GM12878 (cell line): ENCODE data around the gene MESD. TPM values are rescaled to one million over a fixed set of nuclear protein-coding genes. Genes with fewer than 3 reads are reported as not detected.

Experiments
- ATAC-seq: fragments of 200-7000 bp; cut with Tn5 transposase; 3 replicates; pipeline ENCODE4 v1.9.1; 2020; ENCODE audit warnings: mild to moderate bottlenecking, moderate library complexity
- BruUV-seq: library from RNA; stranded (reverse); fragments of 400-500 nt; replicated peaks from 2 replicates; lab custom pipeline; 2021; lab: Mats Ljungman, UMichigan
- CTCF ChIA-PET: fragments of 300-600 bp; sonication (Branson Sonifier 250); formaldehyde crosslinking; extraction: SDS; loops from one replicate; lab custom pipeline; 2021; ENCODE audit warnings: inconsistent platforms; lab: Yijun Ruan, JAX
- POLR2A ChIA-PET: fragments of 350-600 bp; formaldehyde crosslinking; extraction: SDS; loops from one replicate; lab custom pipeline; 2021; ENCODE audit warnings: inconsistent platforms; lab: Charles Lee
- RAD21 ChIA-PET: fragments of 300-600 bp; sonication (Branson Sonifier 250); formaldehyde crosslinking; loops from one replicate; lab custom pipeline; 2023; ENCODE audit warnings: antibody characterized with exemption; ENCODE audit not compliant: unreplicated experiment; lab: Charles Lee
- SMC1A ChIA-PET: fragments of 300-600 bp; sonication (Branson Sonifier 250); formaldehyde crosslinking; loops from one replicate; lab custom pipeline; 2023; ENCODE audit not compliant: unreplicated experiment, uncharacterized antibody; lab: Charles Lee
- DNase-seq: peaks from one replicate; pipeline ENCODE4 v3.0.0-alpha.2; 2011; ENCODE audit warnings: low read depth, low spot score
- FAIRE-seq: peaks from 3 replicates; lab custom pipeline; 2011; peaks lifted over from hg19 to GRCh38; lab: Jason Lieb, UNC
- H2AFZ ChIP-seq: 2 replicates; pipeline ENCODE4 v1.6.0; 2011; ENCODE audit warnings: low read depth, low read length, control low read depth; ENCODE audit not compliant: control insufficient read depth
- H3K27ac ChIP-seq: 2 replicates; pipeline ENCODE4 v1.5.1; 2011; ENCODE audit warnings: control low read depth; ENCODE audit not compliant: control insufficient read depth, insufficient read depth
- H3K27me3 ChIP-seq, 2 experiments: replicated peaks in 1 of 2; 2 replicates each; pipeline versions ENCODE4 v1.6.0 to v1.6.1; 2011; ENCODE audit warnings: low read length in 1 of 2; ENCODE audit not compliant: control insufficient read depth in 2 of 2, insufficient read depth in 2 of 2
- H3K36me3 ChIP-seq, 2 experiments: 2 replicates each; pipeline ENCODE4 v1.5.1; 2011; ENCODE audit warnings: low read length in 1 of 2; ENCODE audit not compliant: control insufficient read depth in 2 of 2, insufficient read depth in 2 of 2
- H3K4me1 ChIP-seq: 2 replicates; pipeline ENCODE4 v1.6.1; 2011; ENCODE audit warnings: mild to moderate bottlenecking, low read length, moderate library complexity, mixed read lengths; ENCODE audit not compliant: control insufficient read depth, insufficient read depth
- H3K4me2 ChIP-seq: 2 replicates; pipeline ENCODE4 v1.6.0; 2011; ENCODE audit warnings: control low read depth; ENCODE audit not compliant: control insufficient read depth, insufficient read depth
- H3K4me3 ChIP-seq: fragments of 200-600 bp; sonication (generic); 2 replicates; pipeline ENCODE4 v1.5.1; 2016
- H3K79me2 ChIP-seq: 2 replicates; pipeline ENCODE4 v1.6.0; 2011; ENCODE audit warnings: low read length; ENCODE audit not compliant: control insufficient read depth, insufficient read depth
- H3K9ac ChIP-seq: 2 replicates; pipeline ENCODE4 v1.8.0; 2011; ENCODE audit warnings: low read length, control low read depth, mixed read lengths; ENCODE audit not compliant: control insufficient read depth, insufficient read depth
- H3K9me3 ChIP-seq: replicated peaks from 3 replicates; pipeline ENCODE4 v1.5.1; 2011; ENCODE audit warnings: mild to moderate bottlenecking, low read length; ENCODE audit not compliant: control insufficient read depth, insufficient read depth
- H4K20me1 ChIP-seq: 2 replicates; pipeline ENCODE4 v1.6.0; 2011; ENCODE audit not compliant: control insufficient read depth, insufficient read depth
- BCL3 ChIP-seq: IDR thresholded peaks from 2 replicates; pipeline ENCODE4 v1.6.1; 2011; ENCODE audit warnings: borderline replicate concordance, low read depth, mild to moderate bottlenecking, moderate library complexity, low read length; ENCODE audit not compliant: insufficient read depth, poor library complexity, severe bottlenecking
- CBFB ChIP-seq: IDR thresholded peaks from 2 replicates; pipeline ENCODE4 v1.6.1; 2016; ENCODE audit warnings: antibody characterized with exemption, low read depth
- CHD1 ChIP-seq: IDR thresholded peaks from 2 replicates; pipeline ENCODE4 v1.6.1; 2012; ENCODE audit warnings: low read depth, low read length, improper control_type of control experiment
- CHD2 ChIP-seq: IDR thresholded peaks from 2 replicates; pipeline ENCODE4 v1.6.1; 2011; ENCODE audit warnings: low read depth, low read length, improper control_type of control experiment, borderline replicate concordance
- E2F4 ChIP-seq: IDR thresholded peaks from 2 replicates; pipeline ENCODE4 v1.6.1; 2012; ENCODE audit warnings: low read depth, low read length, improper control_type of control experiment
- EED ChIP-seq: sonication (generic); IDR thresholded peaks from 2 replicates; pipeline ENCODE4 v1.6.1; 2016; ENCODE audit warnings: antibody characterized with exemption, low read depth
- IKZF1 ChIP-seq: fragments of 450-650 bp; conservative IDR thresholded peaks from 2 replicates; pipeline ENCODE4 v1.6.1; 2017; ENCODE audit warnings: antibody characterized with exemption, mild to moderate bottlenecking
- IKZF2 ChIP-seq, 2 experiments: fragments of 450-650 bp; IDR thresholded peaks; 2 replicates each; pipeline ENCODE4 v1.6.1; 2017; ENCODE audit warnings: mild to moderate bottlenecking in 2 of 2, moderate library complexity in 2 of 2
- NFYB ChIP-seq: IDR thresholded peaks from 2 replicates; pipeline ENCODE4 v1.6.1; 2011; ENCODE audit warnings: low read depth, mild to moderate bottlenecking, low read length, improper control_type of control experiment, moderate library complexity; ENCODE audit not compliant: insufficient read depth
- SMARCA5 ChIP-seq: fragments of 450-650 bp; IDR thresholded peaks from 2 replicates; pipeline ENCODE4 v1.6.1; 2017; ENCODE audit warnings: mild to moderate bottlenecking
- SPI1 ChIP-seq: IDR thresholded peaks from 2 replicates; pipeline ENCODE4 v1.6.1; 2011; ENCODE audit warnings: low read depth, mild to moderate bottlenecking, low read length, moderate library complexity, borderline replicate concordance; ENCODE audit not compliant: insufficient read depth
- WGBS: methylation state at CpG from one replicate; pipeline ENCODE4 v1.1.6; 2016; ENCODE audit warnings: low lambda C conversion rate; ENCODE audit not compliant: insufficient replicate concordance, insufficient coverage; ENCODE audit errors: missing lambda C conversion rate; 5-methylcytosine and 5-hydroxymethylcytosine counted together
- in situ Hi-C: fragments of 300-500 bp; cut with MboI; formaldehyde crosslinking; loops from 9 replicates; pipeline ENCODE4 v1.14.3; 2018; ENCODE audit warnings: mixed read lengths
- intact Hi-C: fragments of 100-400 bp; cut with micrococcal nuclease; formaldehyde crosslinking; loops from one replicate; pipeline ENCODE4 v1.14.2; 2022; ENCODE audit not compliant: unreplicated experiment
- polyA plus RNA-seq, 11 experiments: library from polyadenylated mRNA; depleted of rRNA in 4 of 11; unstranded in 6 of 11; stranded (reverse) in 5 of 11; fragments of >200 nt; fragmentation: Nextera tagmentation in 4 of 11; fragmentation: Illumina TruSeq in 1 of 11; extraction: Ambion mirVana in 4 of 11; extraction: Trizol in 1 of 11; gene quantifications; 1 replicate in 1 of 11; 2 replicates in 10 of 11; pipeline versions ENCODE4 v1.2.1 to v1.2.3, GENCODE V29; 2011 to 2016; ENCODE audit warnings: inconsistent platforms in 2 of 11, missing spikeins in 2 of 11, low read depth in 1 of 11
- total RNA-seq, 4 experiments: library from RNA; depleted of rRNA in 3 of 4; stranded (reverse); fragments of >200 nt in 3 of 4; fragmentation: Illumina TruSeq in 1 of 4; extraction: Trizol in 1 of 4; gene quantifications; 2 replicates each; pipeline versions ENCODE4 v1.2.1 to v1.2.3, GENCODE V29; 2013 to 2021
- TF ChIP-seq, protein P1 (sequence below): IDR thresholded peaks from 2 replicates; pipeline ENCODE4 v1.6.1; 2011; ENCODE audit warnings: low read depth, mild to moderate bottlenecking, low read length, moderate library complexity, borderline replicate concordance; ENCODE audit errors: extremely low read depth

The MESD gene
- total and polyA plus RNA-seq, 10 of the 15 experiments (the other 5 are each of a cell fraction or from before 2014, with no cell fraction given) = 10.2 to 39.8 (median 20.9) TPM

GRCh38 chr15:80953953-80954778 is 35.5 kb downstream of the MESD start (continued):
- TF ChIP-seq BCL3 (no peak), IKZF1 (no peak), SMARCA5 (no peak), SPI1 (no peak), E2F4 (no peak)
- TF ChIP-seq, all 136 proteins: peak for 0

GRCh38 chr15:80953001-80953952 is 36.3 kb downstream of the MESD start:
- Histone ChIP-seq H3K27ac (no peak overlapping the region), H3K4me1 (no peaks in the 10 kb centered on the region), H2AFZ (no peak overlapping the region), H3K27me3 (no peaks in the 10 kb centered on the region), H3K9ac (no peak overlapping the region), H4K20me1 (no peaks in the 10 kb centered on the region), H3K9me3 (no peaks in the 10 kb centered on the region), H3K4me2 (no peak overlapping the region), H3K4me3 (no peak overlapping the region), H3K79me2 (no peaks in the 10 kb centered on the region), H3K36me3 (no peaks in the 10 kb centered on the region; a peak in 2 of 4 replicates)
- ChIA-PET CTCF (interaction anchor here (1.6 kb wide), 1 partner anchor 15 kb away, joined by 4 read pairs; no protein-coding TSS in a partner anchor), SMC1A (no interaction called here), POLR2A (no interaction called here), RAD21 (no interaction called here)
- in situ Hi-C loops = no loop called here
- DNase-seq (no peak), FAIRE-seq (no peak), ATAC-seq (no peak)
- no peak for TF ChIP-seq EED
- TF ChIP-seq CHD2 = no peak
- no peak for TF ChIP-seq CHD1
- TF ChIP-seq NFYB = no peak
- TF ChIP-seq CBFB = no peak
- no peak for TF ChIP-seq IKZF2 (IDR thresholded peaks at IDR 0.05)
- TF ChIP-seq, protein P1, sequence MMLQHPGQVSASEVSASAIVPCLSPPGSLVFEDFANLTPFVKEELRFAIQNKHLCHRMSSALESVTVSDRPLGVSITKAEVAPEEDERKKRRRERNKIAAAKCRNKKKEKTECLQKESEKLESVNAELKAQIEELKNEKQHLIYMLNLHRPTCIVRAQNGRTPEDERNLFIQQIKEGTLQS = no peak
- BruUV-seq = no TSS peak
- 100% methylated on average over 11 of the region's 12 CpGs for WGBS
- intact Hi-C loops = no loop called here
